Common myeloid progenitor, CD34-positive (primary cell): ENCODE results near the gene KCNQ5.

ENCODE experiments used
- CTCF ChIA-PET: fragments of 350-600 bp; sonication (Branson Sonifier 250); formaldehyde crosslinking; loops from one replicate; lab custom pipeline; 2021; ENCODE audit warnings: antibody characterized with exemption; lab: Charles Lee
- POLR2A ChIA-PET: fragments of 350-600 bp; sonication (Branson Sonifier 250); formaldehyde crosslinking; loops from one replicate; lab custom pipeline; 2021; ENCODE audit warnings: antibody characterized with exemption; lab: Charles Lee
- DNase-seq, 3 donors: peaks; one replicate each; pipeline versions ENCODE4 v3.0.0 to v3.0.0-alpha.2; 2013
- H3K27ac ChIP-seq, 2 experiments: 1 replicate in 1 of 2; 2 replicates in 1 of 2; pipeline ENCODE4 v1.7.0; 2013; ENCODE audit warnings: inconsistent platforms in 2 of 2, low read length in 2 of 2, mild to moderate bottlenecking in 2 of 2, low read depth in 1 of 2, moderate library complexity in 1 of 2; ENCODE audit not compliant: severe bottlenecking in 2 of 2, insufficient read depth in 1 of 2, poor library complexity in 1 of 2
- H3K27me3 ChIP-seq, 5 experiments: replicated peaks in 2 of 5; 1 replicate in 3 of 5; 2 replicates in 2 of 5; pipeline versions ENCODE4 v1.6.1 to v1.7.0; 2013; ENCODE audit warnings: low read length in 4 of 5, mild to moderate bottlenecking in 2 of 5, moderate library complexity in 2 of 5, inconsistent platforms in 1 of 5; ENCODE audit not compliant: insufficient read depth in 5 of 5, control insufficient read depth in 4 of 5
- H3K36me3 ChIP-seq, 4 experiments: 1 replicate in 2 of 4; 2 replicates in 2 of 4; pipeline versions ENCODE4 v1.6.1 to v1.7.0; 2013; ENCODE audit warnings: low read length in 3 of 4, control low read depth in 1 of 4, mild to moderate bottlenecking in 1 of 4; ENCODE audit not compliant: control insufficient read depth in 4 of 4, insufficient read depth in 4 of 4
- H3K4me1 ChIP-seq, 4 experiments: 1 replicate in 3 of 4; 2 replicates in 1 of 4; pipeline versions ENCODE4 v1.6.1 to v1.7.1; 2013; ENCODE audit warnings: low read length in 3 of 4, mild to moderate bottlenecking in 3 of 4, control low read depth in 1 of 4, inconsistent platforms in 1 of 4, moderate library complexity in 1 of 4; ENCODE audit not compliant: control insufficient read depth in 4 of 4, insufficient read depth in 4 of 4; ENCODE audit errors: control extremely low read depth in 1 of 4
- H3K4me3 ChIP-seq, 7 experiments: 1 replicate in 4 of 7; 2 replicates in 3 of 7; pipeline versions ENCODE4 v1.5.1 to v1.7.0; 2013; ENCODE audit warnings: mild to moderate bottlenecking in 7 of 7, low read length in 6 of 7, moderate library complexity in 6 of 7, inconsistent platforms in 2 of 7, low read depth in 2 of 7, control low read depth in 1 of 7; ENCODE audit not compliant: insufficient read depth in 4 of 7, control insufficient read depth in 1 of 7; ENCODE audit errors: extremely low read depth in 1 of 7
- H3K9me3 ChIP-seq, 5 experiments: 1 replicate in 4 of 5; 2 replicates in 1 of 5; pipeline versions ENCODE4 v1.6.1 to v1.7.1; 2013; ENCODE audit warnings: low read length in 4 of 5, mild to moderate bottlenecking in 2 of 5, inconsistent platforms in 1 of 5, low read depth in 1 of 5, moderate library complexity in 1 of 5; ENCODE audit not compliant: control insufficient read depth in 4 of 5, insufficient read depth in 2 of 5; ENCODE audit errors: control extremely low read depth in 1 of 5
- WGBS: methylation state at CpG from one replicate; pipeline ENCODE4 v1.1.5; 2013; ENCODE audit not compliant: insufficient coverage; 5-methylcytosine and 5-hydroxymethylcytosine counted together

Gene KCNQ5

GRCh38 chr6:72948153-72948552 is 326.3 kb downstream of the KCNQ5 start:
- Histone ChIP-seq H3K9me3 (peaks cover 0 to 2% (median 0%) of the 10 kb centered on the region in 5 experiments), H3K27ac (no peak overlapping the region), H3K4me1 (peaks cover 0 to 5% (median 1%) of the 10 kb centered on the region in 4 experiments), H3K27me3 (no peaks in the 10 kb centered on the region), H3K36me3 (peaks cover 0 to 9% (median 1%) of the 10 kb centered on the region in 4 experiments), H3K4me3 (no peak overlapping the region)
- POLR2A ChIA-PET: no interaction called here
- CTCF ChIA-PET: no interaction called here
- DNase-seq: no peak
- 80% methylated on average over 1 of the region's 1 CpG for WGBS

GRCh38 chr6:72950114-72950860 is 328.4 kb downstream of the KCNQ5 start:
- CTCF ChIA-PET: no interaction called here
- H3K27me3 ChIP-seq: no peaks in the 10 kb centered on the region
- H3K36me3 ChIP-seq: peaks cover 0 to 9% (median 1%) of the 10 kb centered on the region in 4 experiments
- peaks cover 0 to 12% (median 1%) of the 10 kb centered on the region in 4 experiments for H3K4me1 ChIP-seq
- H3K4me3 ChIP-seq: no peak overlapping the region
- DNase-seq: peak in 1 of 3 donors; percentile 7
- POLR2A ChIA-PET: no interaction called here
- WGBS: 95% methylated on average over 4 of the region's 6 CpGs
- no peak overlapping the region for H3K27ac ChIP-seq
- peaks cover 0 to 2% (median 0%) of the 10 kb centered on the region in 5 experiments for H3K9me3 ChIP-seq

DNA sequence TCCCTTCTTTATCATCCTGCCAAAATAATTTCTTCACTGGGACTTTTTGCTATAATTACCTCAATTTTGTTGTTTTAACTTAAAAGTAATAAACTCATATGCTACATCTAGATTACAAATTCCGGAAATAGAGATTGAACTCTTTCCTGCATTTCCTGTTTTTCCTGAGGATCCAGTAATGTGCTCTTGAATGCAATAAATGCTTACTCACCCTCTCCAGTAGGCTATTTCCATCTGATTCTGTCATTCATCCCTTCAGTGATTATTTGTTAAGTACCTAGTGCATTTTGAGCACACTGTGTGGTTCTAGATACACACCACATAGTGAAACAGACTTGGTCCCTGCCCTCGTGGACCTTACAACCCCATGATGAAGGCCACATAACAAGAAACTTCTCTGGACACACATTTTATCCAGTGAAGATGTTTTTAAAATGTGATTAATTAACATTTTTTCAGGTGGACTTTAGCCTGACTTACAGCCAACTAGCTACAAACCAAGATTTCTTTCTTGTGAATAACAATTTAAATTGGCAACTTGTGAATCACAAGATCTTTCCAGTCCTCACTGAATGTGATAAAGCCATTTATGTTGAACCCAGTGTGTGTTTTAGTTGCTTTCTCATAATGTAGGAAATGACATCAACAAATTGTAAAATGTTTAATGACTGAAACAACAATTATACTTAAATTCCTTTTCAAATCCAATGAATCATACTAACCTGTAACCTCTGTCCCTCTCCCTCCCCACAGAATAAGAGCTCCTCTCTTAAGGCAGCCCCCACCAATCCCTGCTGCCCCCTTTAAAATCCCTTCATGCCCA is 331.2 kb downstream of the KCNQ5 start:
- no peak overlapping the region for H3K27ac ChIP-seq
- no peaks in the 10 kb centered on the region for H3K27me3 ChIP-seq
- POLR2A ChIA-PET: no interaction called here
- CTCF ChIA-PET: no interaction called here
- WGBS: no CpG with 5 or more reads among the region's 2 CpGs
- DNase-seq: no peak
- H3K4me3 ChIP-seq: no peak overlapping the region
- H3K36me3 ChIP-seq: peaks cover 0 to 6% (median 1%) of the 10 kb centered on the region in 4 experiments
- H3K9me3 ChIP-seq: peaks cover 0 to 2% (median 0%) of the 10 kb centered on the region in 5 experiments
- peaks cover 0 to 18% (median 6%) of the 10 kb centered on the region in 4 experiments for H3K4me1 ChIP-seq

DNA sequence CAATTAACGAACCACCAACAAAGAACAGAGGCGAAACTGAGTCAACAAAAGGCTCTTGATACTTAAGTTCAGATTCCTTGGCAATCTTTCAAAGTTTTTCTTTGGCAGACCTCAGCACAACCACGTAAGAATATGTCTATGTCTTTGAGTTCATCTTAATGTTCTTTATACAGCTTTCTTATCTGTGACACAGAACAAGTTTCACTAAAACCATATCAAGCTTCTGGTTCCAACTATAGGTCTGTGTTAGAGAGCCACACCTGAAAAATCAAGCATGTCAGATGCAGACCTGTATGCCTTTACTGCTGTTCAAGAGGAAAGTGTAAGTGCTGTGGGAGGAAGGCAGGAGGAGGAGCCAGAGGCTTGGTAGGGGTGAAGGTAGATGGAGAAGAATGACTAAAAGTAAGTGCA is 332.1 kb downstream of the KCNQ5 start:
- WGBS: 80% methylated on average over 2 of the region's 3 CpGs
- H3K27ac ChIP-seq: no peak overlapping the region
- POLR2A ChIA-PET: no interaction called here
- CTCF ChIA-PET: interaction anchor here (0.7 kb wide), 1 partner anchor 15 kb away, joined by 4 read pairs; no protein-coding TSS in a partner anchor
- H3K4me1 ChIP-seq: peaks cover 0 to 16% (median 6%) of the 10 kb centered on the region in 4 experiments
- DNase-seq: peak in 2 of 3 donors; percentile 9 to 13
- H3K9me3 ChIP-seq: peaks cover 0 to 2% (median 0%) of the 10 kb centered on the region in 5 experiments
- H3K36me3 ChIP-seq: peaks cover 0 to 6% (median 1%) of the 10 kb centered on the region in 4 experiments
- peak overlapping the region in 1 of 7 experiments; percentile 8 for H3K4me3 ChIP-seq
- H3K27me3 ChIP-seq: no peaks in the 10 kb centered on the region

GRCh38 chr6:72954716-72955115 is 332.9 kb downstream of the KCNQ5 start:
- ChIA-PET POLR2A (no interaction called here), CTCF (no interaction called here)
- H3K27ac ChIP-seq: no peak overlapping the region
- H3K36me3 ChIP-seq: peaks cover 0 to 6% (median 1%) of the 10 kb centered on the region in 4 experiments
- no peak overlapping the region for H3K4me3 ChIP-seq
- peaks cover 0 to 2% (median 0%) of the 10 kb centered on the region in 5 experiments for H3K9me3 ChIP-seq
- H3K27me3 ChIP-seq: no peaks in the 10 kb centered on the region
- peaks cover 0 to 14% (median 4%) of the 10 kb centered on the region in 4 experiments for H3K4me1 ChIP-seq
- 97% methylated on average over 4 of the region's 4 CpGs for WGBS
- DNase-seq: peak in 1 of 3 donors; percentile 9

GRCh38 chr6:72955666-72956065 is 333.8 kb downstream of the KCNQ5 start:
- Histone ChIP-seq H3K9me3 (no peaks in the 10 kb centered on the region), H3K27me3 (no peaks in the 10 kb centered on the region), H3K4me3 (peak overlapping the region in 1 of 7 experiments; percentile 25), H3K27ac (peak overlapping the region in 1 of 2 experiments; percentile 16), H3K36me3 (peaks cover 0 to 2% (median 0%) of the 10 kb centered on the region in 4 experiments), H3K4me1 (peaks cover 0 to 14% (median 4%) of the 10 kb centered on the region in 4 experiments)
- no CpG with 5 or more reads among the region's 2 CpGs for WGBS
- ChIA-PET POLR2A (no interaction called here), CTCF (interaction anchor here (1.1 kb wide), 1 partner anchor 13 kb away, joined by 3 read pairs; no protein-coding TSS in a partner anchor)
- DNase-seq: peak in 2 of 3 donors; percentile 36 to 54
